KBM-7 (cell line): ENCODE data around the gene SAP25.

Experiments used
- DNase-seq: peaks from one replicate; pipeline ENCODE4 v3.0.0-alpha.2; 2015
- in situ Hi-C: fragments of 300-500 bp; cut with MboI; formaldehyde crosslinking; loops from 2 replicates; pipeline ENCODE4 v1.14.3; 2020; ENCODE audit warnings: low sequenced_read_pairs, low pct_unique_long_range_greater_than_20kb, mixed read lengths

The SAP25 gene

DNA sequence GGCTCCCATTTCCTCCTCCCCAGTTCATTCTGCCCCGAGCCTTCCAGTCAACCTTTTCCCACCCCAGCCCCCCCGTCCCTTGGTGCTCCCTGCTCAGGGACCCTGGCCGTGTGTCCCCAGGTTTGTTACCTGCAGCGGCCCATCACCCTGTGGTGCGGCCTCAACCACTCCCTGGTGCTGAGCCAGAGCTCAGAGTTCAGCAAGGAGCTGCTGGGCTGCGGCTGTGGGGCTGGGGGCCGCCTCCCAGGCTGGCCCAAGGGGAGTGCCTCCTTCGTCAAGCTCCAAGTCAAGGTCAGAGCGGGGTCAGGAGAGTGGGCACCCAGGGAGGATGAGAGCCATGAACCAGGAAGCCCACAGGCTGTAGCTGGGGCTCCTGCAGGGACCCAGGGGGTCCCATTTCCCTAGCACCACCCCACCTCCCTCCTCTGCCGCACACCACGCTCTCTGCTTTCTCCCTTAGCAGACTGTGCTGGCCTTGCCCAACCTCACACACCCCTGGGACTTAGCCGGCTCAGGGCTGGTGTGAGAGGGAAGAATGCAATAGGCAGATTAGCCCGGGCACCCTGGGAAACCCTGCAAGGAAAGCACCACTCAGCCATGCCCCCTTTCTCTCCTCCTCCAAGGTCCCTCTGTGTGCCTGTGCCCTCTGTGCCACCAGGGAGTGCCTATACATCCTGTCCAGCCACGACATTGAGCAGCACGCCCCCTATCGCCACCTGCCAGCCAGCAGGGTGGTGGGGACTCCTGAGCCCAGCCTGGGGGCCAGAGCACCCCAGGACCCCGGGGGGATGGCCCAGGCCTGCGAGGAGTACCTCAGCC is 26.4 kb upstream of the SAP25 start:
- in situ Hi-C loops: no loop called here
- DNase-seq: no peak

DNA sequence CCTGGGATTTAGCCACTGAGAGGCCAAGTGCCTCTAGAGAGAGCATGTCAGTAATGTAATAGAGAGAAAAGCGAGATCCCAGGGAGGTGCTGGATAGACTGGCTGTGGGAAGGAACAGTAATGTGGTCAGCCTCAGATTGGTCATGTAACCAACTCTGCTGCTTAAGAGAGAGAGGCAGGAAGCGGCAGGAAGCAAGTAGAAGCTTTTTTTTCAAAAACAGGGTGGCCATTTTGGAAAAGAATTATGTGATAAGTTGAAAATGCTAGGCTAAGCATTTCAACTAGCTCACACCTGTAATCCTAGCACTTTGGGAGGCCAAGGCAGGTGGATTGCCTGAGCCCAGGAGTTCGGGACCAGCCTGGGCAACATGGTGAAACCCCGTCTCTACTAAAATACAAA is 24.7 kb upstream of the SAP25 start:
- in situ Hi-C loops: no loop called here
- peak; percentile 17 for DNase-seq

DNA sequence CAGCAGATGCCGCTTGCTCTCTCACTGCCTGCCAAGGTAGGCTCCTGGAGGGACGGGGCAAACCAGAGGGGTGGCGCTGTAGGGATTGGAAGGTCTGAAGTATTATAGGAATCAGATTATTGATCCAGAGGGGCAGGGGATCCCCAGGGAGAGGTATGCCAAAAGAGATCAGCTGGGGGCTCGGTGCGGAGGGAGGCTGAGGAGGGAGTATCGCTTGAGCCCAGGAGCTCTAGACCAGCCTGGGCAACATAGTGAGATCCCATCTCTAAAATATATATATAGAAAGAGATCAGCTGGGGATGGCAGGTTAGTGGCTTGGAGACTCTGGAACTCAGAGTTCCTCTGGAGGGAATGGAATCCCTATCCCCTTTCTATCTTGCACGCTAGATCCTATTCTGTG is 21.5 kb upstream of the SAP25 start:
- in situ Hi-C loops: no loop called here
- no peak for DNase-seq

DNA sequence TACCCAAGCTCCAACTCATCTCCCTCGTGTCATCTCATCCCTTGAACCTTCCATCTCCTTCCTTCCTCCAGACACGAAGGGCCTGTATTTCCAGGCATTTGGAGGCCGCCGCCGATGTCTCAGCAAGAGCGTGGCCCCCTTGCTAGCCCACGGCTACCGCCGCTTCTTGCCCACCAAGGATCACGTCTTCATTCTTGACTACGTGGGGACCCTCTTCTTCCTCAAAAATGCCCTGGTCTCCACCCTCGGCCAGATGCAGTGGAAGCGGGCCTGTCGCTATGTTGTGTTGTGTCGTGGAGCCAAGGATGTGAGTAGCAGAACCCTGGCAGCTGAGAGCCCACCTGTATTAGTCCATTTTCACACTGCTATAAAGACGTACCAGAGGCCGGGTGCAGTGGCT is 17.9 kb upstream of the SAP25 start:
- in situ Hi-C loops: no loop called here
- DNase-seq: no peak

DNA sequence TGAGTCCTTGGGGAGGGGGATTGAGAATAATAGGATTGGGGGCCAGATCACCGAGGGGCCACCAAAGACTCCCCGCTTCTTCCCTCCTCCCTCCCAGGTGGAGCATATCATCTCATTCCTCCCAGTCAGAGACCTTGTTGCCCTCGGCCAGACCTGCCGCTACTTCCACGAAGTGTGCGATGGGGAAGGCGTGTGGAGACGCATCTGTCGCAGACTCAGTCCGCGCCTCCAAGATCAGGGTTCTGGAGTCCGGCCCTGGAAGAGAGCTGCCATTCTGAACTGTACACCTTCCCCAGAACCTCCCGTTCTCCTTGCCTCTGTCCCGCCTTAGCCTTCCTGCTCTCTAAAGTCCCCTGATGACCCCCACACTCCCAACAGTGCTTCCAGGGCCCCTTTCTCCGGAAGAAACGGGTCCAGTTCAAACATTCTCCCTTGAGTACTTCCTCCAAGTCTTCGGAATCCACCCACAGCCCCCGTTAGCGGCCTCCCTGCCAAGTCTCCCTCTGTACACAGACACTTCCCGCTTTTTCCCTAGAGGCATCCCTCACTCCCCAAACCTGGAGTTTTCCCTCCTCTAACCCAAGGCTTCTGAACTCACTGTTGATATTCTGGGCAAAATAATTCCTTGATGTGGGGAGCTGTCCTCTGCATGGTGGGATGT is 16.5 kb upstream of the SAP25 start:
- in situ Hi-C loops: no loop called here
- no peak for DNase-seq

DNA sequence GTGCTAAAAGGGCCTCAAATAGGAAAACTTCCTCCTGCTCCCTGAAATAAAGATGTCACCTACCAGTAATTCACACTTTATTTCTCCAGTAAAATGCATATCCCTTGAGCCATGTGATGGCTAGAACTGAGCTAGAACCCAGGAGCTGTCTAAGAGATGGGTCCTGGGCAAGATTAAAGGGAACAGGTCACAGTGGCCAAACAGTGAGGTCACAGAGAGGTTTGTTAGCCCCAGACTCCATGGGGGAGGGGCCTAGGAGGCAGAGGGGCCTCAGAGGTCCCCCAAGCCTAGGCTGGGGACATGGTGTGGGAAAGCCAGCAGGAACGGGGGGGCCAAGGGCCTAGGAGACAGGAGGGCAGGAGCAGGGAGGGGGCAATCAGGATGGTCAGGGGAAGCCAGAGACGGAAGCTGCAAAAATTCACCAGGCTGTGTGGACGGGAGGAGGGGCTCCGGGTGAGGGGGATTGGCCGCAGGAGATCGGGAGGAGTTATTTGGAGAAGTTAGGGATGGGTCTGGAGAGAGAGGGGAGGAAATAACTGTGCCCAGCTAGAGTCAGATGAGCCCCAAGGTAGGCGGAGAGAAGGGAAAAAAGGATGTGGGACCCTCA is 15.7 kb upstream of the SAP25 start:
- no peak for DNase-seq
- in situ Hi-C loops: no loop called here

DNA sequence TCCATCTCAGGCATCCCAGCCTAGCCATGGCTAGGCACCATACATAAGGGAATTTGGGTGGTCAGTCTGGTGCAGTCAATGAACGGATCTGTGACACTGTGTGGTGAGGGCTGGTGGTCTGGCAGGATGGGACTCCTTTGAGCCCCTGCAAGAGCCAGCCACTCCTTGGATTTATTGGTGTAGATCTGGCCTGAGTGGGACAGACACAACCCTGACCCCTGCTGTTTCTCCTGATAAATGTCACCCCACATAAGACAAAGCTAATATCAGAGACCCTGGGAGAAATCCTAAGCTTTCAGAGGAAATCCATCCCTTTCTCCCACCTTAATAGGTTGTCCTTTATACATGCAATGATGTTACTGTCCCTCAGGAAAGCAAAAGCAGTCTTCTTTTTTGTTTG is 14.7 kb upstream of the SAP25 start:
- DNase-seq: peak; percentile 58

DNA sequence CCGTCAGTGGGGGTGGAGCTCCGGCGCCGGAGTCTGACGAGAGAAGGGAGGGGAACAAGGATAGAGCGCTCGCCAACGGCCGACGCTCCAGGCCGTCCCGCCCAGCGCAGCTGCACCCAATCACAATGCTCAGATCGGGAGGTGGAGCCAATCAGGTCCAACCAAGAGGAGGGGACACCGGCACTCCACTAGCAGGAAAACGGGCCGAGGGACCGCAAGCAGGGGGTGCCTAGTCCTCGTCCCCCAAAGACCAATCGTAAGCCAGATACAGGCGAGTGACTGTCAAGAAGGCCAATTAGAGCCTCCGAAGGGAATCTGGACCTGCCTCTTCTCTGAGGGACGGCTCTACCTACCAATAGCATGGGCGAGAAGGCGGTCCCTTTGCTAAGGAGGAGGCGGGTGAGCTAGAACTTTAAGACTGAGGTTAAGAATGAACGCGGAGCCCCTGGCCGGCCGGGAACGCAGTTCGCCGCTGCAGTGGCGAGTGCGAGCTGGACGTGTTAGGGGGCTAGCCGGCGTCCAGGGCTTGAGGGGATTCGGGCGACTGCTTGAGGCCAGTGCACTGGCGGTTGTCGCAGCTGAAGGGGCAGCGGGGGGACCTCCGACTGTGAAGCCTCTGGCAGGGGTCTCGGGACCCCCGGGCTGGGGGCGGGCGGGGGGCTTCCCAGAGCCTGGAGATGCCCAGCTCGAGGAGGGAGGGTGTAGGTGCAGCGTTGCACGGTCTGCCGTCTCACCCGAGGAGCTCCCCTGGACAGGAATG is 12.7 kb upstream of the SAP25 start, which contains the start of gene FBXO24:
Gene FBXO24, plus strand, starts transcription at position 63 of the 760 bp plus-strand sequence. Its CDS starts 298 bp downstream, at position 361.
- in situ Hi-C loops: no loop called here
- peak; percentile 100 for DNase-seq

More for the DNA sequence above, 14.7 kb upstream of the SAP25 start:
- in situ Hi-C loops: no loop called here

DNA sequence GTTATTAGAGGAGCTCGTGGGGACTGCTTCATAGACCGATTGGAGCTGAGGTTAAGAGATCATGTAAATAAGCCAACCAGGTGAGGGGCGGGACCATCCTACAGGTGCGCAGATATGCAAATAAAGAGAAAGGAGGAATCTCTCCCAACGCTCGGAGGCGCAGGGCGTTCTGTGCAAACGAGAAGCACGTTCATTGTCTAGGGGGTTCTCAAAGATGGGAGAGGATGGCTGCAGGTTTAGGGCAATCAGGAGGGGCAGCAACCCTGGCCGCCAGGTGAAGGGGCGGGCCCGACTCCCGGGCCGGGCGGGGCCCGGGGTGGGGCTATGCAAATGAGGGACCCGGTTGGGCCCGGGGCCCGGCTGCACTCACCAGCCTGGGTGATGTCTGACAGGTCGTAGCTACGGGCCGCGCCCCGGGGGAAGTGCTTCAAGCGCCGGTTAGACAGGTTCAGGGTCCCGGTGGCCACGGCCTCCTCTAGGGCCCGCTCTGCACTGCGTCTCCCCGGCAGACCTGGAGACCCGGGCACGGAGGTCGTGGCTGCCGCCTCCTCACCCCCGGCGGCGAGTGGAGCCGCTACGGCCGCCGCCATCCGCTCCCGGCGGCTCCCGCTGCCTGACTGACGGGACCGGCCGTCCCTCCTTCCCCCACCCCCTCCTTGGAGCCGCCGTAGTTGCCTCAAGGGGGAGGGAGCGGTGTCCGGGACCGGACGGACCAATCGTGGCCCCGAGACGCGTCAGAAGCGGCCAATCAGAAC is 12.0 kb upstream of the SAP25 start, which contains the start of gene LRCH4:
Gene LRCH4, minus strand, starts transcription at position 619 of the 755 bp plus-strand sequence. Its CDS starts 29 bp downstream, at position 590.
- no peak for DNase-seq
- in situ Hi-C loops: no loop called here

DNA sequence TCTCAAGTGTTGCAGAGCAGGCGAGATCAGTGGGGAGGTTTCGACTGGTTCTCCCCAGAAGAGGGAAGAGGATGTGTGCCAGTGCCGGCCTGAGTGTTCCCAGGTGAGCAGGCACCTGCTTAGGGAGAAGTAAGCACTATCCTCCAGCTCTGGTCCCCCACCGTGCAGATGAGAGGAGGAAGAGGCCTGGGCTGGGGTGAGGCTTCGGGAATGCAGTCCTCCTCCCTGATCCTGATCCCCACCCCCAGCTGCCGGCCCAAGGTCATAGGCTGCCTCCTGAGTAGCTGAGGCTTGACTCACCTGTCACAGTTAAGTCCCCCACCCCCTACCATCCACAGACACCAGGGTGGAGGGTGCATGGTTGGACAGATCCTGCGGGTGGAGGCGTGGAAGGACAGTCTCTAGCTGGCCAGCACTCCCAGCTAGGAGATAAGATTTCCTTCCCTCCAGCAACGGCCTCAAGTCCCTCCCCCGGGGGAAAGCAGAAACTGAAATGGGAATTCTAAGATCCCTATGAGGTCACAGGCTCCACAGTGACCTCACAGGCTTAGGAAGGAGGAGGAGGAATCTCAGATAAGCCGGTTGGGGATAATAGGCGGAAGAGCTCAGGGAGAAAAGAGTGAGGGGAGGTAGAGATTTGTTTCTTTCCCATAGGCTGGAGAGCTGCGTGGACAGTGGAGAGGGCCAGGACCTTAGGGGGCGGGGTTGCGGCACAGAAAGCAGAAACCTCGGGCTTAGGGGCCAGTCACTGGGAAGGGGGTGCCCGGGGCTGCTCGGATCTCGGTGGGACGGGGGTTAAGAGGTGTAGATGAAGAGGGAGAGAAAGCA is 11.2 kb upstream of the SAP25 start:
- in situ Hi-C loops: no loop called here
- no peak for DNase-seq

DNA sequence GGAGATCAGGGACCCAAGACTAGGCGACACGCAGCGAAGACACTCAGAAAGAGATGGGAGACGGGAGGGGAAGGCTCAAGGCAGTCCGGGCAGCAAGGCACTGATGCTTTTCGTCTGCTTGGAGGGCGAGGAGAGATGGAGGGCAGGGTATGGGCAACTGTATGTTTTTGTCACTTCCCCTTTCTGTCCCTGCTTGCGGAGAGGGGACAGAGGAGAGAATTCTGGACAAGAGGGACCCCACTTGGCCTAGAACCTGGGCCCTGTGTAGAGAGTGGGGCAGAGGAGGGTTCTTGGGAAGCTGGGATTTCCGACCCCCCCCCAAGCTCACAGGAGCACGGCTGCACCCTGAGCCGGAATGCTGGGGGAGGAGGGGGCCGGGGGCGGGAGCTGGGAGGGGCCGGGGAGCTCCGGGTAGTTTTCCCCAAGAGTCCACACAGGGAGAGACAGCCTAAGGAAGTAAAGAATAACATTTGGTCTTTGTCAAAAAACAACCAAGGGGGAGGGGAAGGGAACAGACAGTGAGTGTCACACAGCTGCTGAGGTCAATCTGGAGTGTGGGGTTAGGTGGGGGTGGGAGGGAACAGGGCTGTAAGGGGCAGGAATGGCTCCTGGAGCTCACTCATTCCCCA is 10.5 kb upstream of the SAP25 start:
- DNase-seq: peak; percentile 56
- in situ Hi-C loops: no loop called here

DNA sequence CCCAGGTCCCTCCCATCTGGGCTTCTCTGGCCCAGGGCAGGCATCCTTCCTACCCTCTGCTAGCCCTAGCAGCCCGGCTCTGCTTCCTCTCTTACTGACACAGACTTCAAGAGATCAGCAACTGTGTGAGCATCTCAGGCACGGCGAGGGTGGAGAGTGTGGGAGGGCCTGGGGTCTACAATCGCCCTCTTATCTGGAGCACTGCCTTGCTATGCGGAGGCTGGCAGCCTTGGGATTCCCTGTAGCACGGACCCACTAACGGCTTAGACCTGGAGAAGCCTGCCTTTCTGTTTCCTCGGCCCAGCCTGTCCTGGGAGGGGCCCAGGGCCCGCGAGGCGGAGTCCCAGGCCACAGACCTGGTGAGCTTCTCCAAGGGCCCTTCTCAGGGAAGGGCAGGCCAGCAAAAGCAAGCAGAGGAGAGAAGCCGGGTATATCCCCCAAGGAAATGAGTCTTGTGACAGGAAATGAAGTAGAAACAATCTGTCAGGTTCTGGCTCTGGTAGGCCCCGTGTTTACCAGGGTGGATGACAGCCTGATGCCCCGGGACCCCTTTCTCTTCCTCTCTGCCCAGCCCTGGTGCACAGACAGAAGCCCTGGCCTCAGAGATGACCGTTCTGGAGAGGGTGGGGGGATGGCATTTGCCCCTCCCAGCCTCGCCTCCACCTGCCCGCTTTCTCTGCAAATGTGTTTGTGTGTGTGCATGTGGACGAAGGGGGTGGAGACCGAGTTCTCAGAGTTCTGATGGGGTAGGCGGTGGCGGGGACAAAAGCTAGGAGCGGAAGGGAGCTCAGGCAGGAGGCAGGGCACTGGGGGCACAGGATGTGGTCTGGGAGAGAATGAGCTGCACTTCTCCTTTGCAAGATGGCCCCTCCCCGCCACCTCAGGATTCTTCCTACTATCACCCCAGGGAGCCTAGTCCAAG is 9.7 kb upstream of the SAP25 start:
- DNase-seq: peak; percentile 97
- in situ Hi-C loops: no loop called here

DNA sequence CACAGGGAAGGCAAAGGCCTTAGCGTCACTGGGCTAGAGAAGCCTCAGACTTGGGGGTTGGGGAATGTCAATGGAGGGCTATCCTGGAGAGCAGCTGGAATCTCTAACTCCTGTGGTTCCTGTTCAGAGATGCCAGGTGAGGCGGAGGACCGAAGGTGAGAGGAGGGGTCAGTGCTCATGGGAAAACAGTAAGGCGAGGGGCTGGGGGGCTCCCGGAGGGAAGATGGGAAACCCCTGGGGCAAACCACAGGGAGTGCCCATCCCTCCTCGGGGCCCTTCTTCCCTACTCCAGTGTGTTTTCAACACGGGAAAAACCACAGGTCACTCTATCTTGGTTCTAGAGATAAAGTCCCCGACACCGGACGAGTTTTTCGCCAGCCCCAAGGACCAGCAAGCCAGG is 8.9 kb upstream of the SAP25 start:
- in situ Hi-C loops: no loop called here
- no peak for DNase-seq

DNA sequence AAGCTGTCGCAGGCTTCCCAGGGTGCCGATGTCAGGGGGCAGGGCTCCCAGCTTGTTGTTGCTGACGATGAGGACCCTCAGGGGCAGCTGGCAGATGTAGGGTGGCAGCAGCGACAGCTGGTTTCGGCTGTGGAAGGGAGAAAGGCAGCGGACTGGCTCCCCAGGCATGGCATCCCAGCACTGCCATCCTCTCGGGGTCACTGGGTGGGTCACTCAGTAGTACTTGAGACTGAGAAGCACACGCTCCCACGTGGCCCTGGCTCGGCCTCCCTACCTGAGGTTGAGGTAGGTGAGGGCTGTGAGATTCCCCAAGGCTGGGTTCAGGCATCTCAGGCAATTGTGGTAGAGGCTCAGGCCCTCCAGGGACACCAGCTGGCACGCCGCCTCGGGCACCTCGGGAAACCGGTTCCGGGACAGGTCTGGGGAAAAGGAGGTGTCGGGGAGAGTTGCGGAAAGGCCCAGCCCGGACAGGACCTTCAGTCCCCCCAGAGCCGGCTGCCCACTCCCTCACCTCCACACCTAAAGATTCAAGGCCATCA is 8.4 kb upstream of the SAP25 start:
- in situ Hi-C loops: no loop called here
- no peak for DNase-seq

DNA sequence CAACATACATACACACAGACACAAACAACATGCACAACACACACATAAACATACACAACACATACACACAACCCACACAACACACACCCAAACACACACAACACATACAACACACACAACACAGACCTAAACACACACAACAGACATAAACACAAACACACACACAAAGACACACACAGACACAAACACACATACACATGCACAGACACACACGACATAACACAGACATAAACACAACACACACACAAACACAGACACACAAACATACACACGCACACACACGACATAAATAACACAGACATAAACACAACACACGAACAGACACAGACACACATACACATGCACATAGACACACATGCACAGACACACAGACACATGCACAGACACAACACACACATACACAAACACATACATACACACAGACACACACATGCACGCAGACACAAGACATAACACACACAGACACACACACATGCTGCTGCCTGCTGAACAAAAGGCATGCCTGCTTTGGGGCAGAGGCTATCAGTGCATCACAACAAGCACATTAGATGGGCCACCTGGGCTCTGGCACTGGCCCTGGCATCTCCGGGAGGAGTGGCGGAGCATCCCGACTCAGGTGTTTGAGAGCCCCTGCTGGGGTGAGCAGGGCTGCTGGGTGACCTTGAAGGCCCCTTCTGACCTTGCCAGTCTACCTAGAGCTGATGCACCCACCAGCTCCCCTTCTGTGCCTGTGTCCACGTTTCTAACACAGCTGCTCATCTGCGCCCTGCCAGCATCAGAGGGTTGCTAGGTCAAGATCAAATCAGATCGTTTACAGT is 7.0 kb upstream of the SAP25 start:
- in situ Hi-C loops: no loop called here
- DNase-seq: no peak
